HCT116 (cell line): ENCODE results near the gene GRIN2C. TPM values are rescaled to one million over a fixed set of nuclear protein-coding genes. Genes with fewer than 3 reads are reported as not detected.

Experiments
- ATAC-seq: fragments of 200-7000 bp; cut with Tn5 transposase; 2 replicates; pipeline ENCODE4 v1.9.1; 2020; ENCODE audit warnings: mild to moderate bottlenecking, moderate library complexity
- BruUV-seq: library from RNA; stranded (reverse); fragments of 400-500 nt; replicated peaks from 2 replicates; lab custom pipeline; 2021; lab: Mats Ljungman, UMichigan
- CTCF ChIA-PET: fragments of 300-600 bp; sonication (Branson Sonifier 250); formaldehyde crosslinking; loops from one replicate; lab custom pipeline; 2021; ENCODE audit warnings: antibody characterized with exemption; lab: Charles Lee
- POLR2A ChIA-PET: fragments of 300-600, 350-600 bp; sonication (Branson Sonifier 250); formaldehyde crosslinking; loops from one replicate; lab custom pipeline; 2021; ENCODE audit warnings: antibody characterized with exemption; lab: Charles Lee
- RAD21 ChIA-PET, 2 experiments: fragments of 300-600 bp; sonication (Branson Sonifier 250); formaldehyde crosslinking; loops; one replicate each; lab custom pipeline; 2023; ENCODE audit warnings: low total read pairs in 2 of 2; ENCODE audit not compliant: uncharacterized antibody in 2 of 2, unreplicated experiment in 2 of 2, low non-redundant PET in 1 of 2; lab: Charles Lee
- DNase-seq: peaks from one replicate; pipeline ENCODE4 v3.0.0-alpha.2; 2010; ENCODE audit warnings: low read depth, low spot score
- H2AFZ ChIP-seq: fragments of 200-600 bp; shearing (Covaris generic), sonication (generic); 2 replicates; pipeline ENCODE4 v1.6.1; 2017; ENCODE audit warnings: low read depth, mixed run types, mixed read lengths, antibody characterized with exemption, low read length; ENCODE audit not compliant: poor library complexity, severe bottlenecking
- H3K27ac ChIP-seq: 2 replicates; pipeline ENCODE4 v1.5.1; 2012; ENCODE audit warnings: low read depth, low read length
- H3K27me3 ChIP-seq: fragments of 200-600 bp; sonication (generic); 2 replicates; pipeline ENCODE4 v1.6.1; 2016; ENCODE audit warnings: mixed run types, low read length, mixed read lengths; ENCODE audit not compliant: insufficient read depth
- H3K36me3 ChIP-seq, 2 experiments: fragments of 200-500 bp in 1 of 2; fragments of 200-600 bp in 1 of 2; sonication (Bioruptor generic) in 1 of 2; sonication (generic) in 1 of 2; 2 replicates each; pipeline versions ENCODE4 v1.5.1 to v1.6.1; 2014 to 2016; ENCODE audit warnings: low read length in 2 of 2, inconsistent platforms in 1 of 2, mixed read lengths in 1 of 2, mixed run types in 1 of 2; ENCODE audit not compliant: insufficient read depth in 2 of 2, control insufficient read depth in 1 of 2
- H3K4me1 ChIP-seq, 2 experiments: fragments of 200-600 bp in 1 of 2; sonication (generic) in 1 of 2; 2 replicates each; pipeline versions ENCODE4 v1.5.1 to v1.6.1; 2012 to 2017; ENCODE audit warnings: low read length in 2 of 2, inconsistent platforms in 1 of 2, mild to moderate bottlenecking in 1 of 2, mixed read lengths in 1 of 2, mixed run types in 1 of 2, moderate library complexity in 1 of 2; ENCODE audit not compliant: insufficient read depth in 2 of 2, control insufficient read depth in 1 of 2
- H3K4me2 ChIP-seq: fragments of 200-600 bp; sonication (generic); 2 replicates; pipeline ENCODE4 v1.6.1; 2017; ENCODE audit warnings: mixed run types, low read length, mixed read lengths
- H3K4me3 ChIP-seq, 2 experiments: fragments of 200-600 bp in 1 of 2; sonication (generic) in 1 of 2; replicated peaks in 1 of 2; 2 replicates each; pipeline ENCODE4 v1.5.1; 2011 to 2016; ENCODE audit warnings: low read length in 2 of 2, control low read depth in 1 of 2, low read depth in 1 of 2, mild to moderate bottlenecking in 1 of 2, mixed read lengths in 1 of 2, mixed run types in 1 of 2
- H3K79me2 ChIP-seq: fragments of 200-600 bp; sonication (generic); 2 replicates; pipeline ENCODE4 v1.6.1; 2017; ENCODE audit warnings: mild to moderate bottlenecking, mixed run types, low read length, moderate library complexity, mixed read lengths; ENCODE audit not compliant: insufficient read depth
- H3K9ac ChIP-seq: fragments of 200-600 bp; sonication (generic); 2 replicates; pipeline ENCODE4 v1.6.1; 2016; ENCODE audit warnings: low read length, mixed read lengths
- H3K9me2 ChIP-seq: fragments of 200-600 bp; sonication (generic), shearing (Covaris generic); 2 replicates; pipeline ENCODE4 v1.6.1; 2017; ENCODE audit warnings: mixed run types, mild to moderate bottlenecking, moderate library complexity; ENCODE audit not compliant: insufficient read depth
- H3K9me3 ChIP-seq, 2 experiments: fragments of 200-500 bp in 1 of 2; fragments of 200-600 bp in 1 of 2; sonication (Bioruptor generic) in 1 of 2; sonication (generic) in 1 of 2; 2 replicates each; pipeline ENCODE4 v1.6.1; 2014 to 2017; ENCODE audit warnings: low read length in 2 of 2, mixed read lengths in 2 of 2, inconsistent platforms in 1 of 2, low read depth in 1 of 2, mild to moderate bottlenecking in 1 of 2, mixed run types in 1 of 2, moderate library complexity in 1 of 2; ENCODE audit not compliant: control insufficient read depth in 1 of 2, insufficient read depth in 1 of 2
- H4K20me1 ChIP-seq: fragments of 200-600 bp; sonication (generic), shearing (Covaris generic); 2 replicates; pipeline ENCODE4 v1.6.1; 2017; ENCODE audit warnings: mixed run types, mild to moderate bottlenecking, moderate library complexity; ENCODE audit not compliant: insufficient read depth
- EGR1 ChIP-seq: IDR thresholded peaks from 2 replicates; pipeline ENCODE4 v1.6.1; 2012; ENCODE audit warnings: low read depth
- EZH2phosphoT487 ChIP-seq: fragments of 200-600 bp; IDR thresholded peaks from 2 replicates; pipeline ENCODE4 v1.6.1; 2018; ENCODE audit warnings: antibody characterized with exemption, borderline replicate concordance
- POLR2A ChIP-seq: IDR thresholded peaks from 2 replicates; pipeline ENCODE4 v1.7.0; 2011; ENCODE audit warnings: borderline replicate concordance; ENCODE audit not compliant: insufficient read depth, insufficient read length; ENCODE audit errors: extremely low read depth
- SIN3A ChIP-seq: IDR thresholded peaks from 2 replicates; pipeline ENCODE4 v1.6.1; 2012; ENCODE audit warnings: low read depth
- SP1 ChIP-seq: IDR thresholded peaks from 2 replicates; pipeline ENCODE4 v1.6.1; 2012; ENCODE audit warnings: low read depth
- YY1 ChIP-seq: IDR thresholded peaks from 2 replicates; pipeline ENCODE4 v1.6.1; 2011; ENCODE audit warnings: low read length, low read depth, moderate library complexity, mild to moderate bottlenecking; ENCODE audit not compliant: insufficient replicate concordance; ENCODE audit errors: extremely low read depth
- ZFX ChIP-seq: fragments of 450-650 bp; IDR thresholded peaks from 2 replicates; pipeline ENCODE4 v1.6.1; 2017
- intact Hi-C: fragments of 100-400 bp; cut with micrococcal nuclease; formaldehyde crosslinking; loops from 2 replicates; pipeline ENCODE4 v1.10.0; 2022
- total RNA-seq: library from RNA; stranded (reverse); gene quantifications from one replicate; pipeline ENCODE4 v1.2.1, GENCODE V29; 2021; ENCODE audit not compliant: unreplicated experiment
- TF ChIP-seq, protein P1 (sequence below): IDR thresholded peaks from 2 replicates; pipeline ENCODE4 v1.6.1; 2012
- TF ChIP-seq, protein P2 (sequence below): IDR thresholded peaks from 2 replicates; pipeline ENCODE4 v1.6.1; 2012; ENCODE audit warnings: low read depth

Gene GRIN2C
- total RNA-seq, 1 experiment from 2014 or later: 2.2 TPM

DNA sequence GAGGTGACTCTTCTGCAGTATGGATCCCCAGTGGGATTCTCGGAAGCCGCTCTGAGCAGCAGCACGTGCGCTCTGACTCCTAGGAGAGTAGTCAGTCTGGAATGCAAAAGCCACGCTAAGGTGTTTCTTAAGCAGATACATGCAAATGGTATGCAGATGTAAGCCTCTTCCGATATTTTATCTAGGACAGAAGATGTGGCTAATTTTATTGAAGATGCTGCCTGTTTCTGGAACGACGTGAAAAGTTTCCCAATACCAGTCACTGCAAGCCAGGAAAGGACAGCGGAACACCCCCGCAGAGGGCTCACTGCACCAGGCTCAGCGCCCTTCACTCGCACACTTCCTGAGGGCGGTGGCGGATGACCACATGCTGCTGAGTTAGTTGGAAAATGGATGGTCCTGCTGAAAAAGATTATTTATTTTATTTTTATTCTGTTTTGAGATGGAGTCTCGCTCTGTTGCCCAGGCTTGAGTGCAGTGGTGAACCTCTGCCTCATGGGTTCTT is 23.6 kb upstream of the GRIN2C start:
- H3K4me2 ChIP-seq: no peak overlapping the region
- H3K27ac ChIP-seq: no peak overlapping the region
- H3K79me2 ChIP-seq: no peaks in the 10 kb centered on the region
- H3K4me1 ChIP-seq: peaks cover 0 to 5% of the 10 kb centered on the region in 2 experiments; a peak in 2 of 4 replicates
- H3K9ac ChIP-seq: no peak overlapping the region
- RAD21 ChIA-PET: no interaction called here
- no TSS peak for BruUV-seq
- intact Hi-C loops: no loop called here
- no peaks in the 10 kb centered on the region for H3K9me3 ChIP-seq
- ATAC-seq: no peak
- H3K36me3 ChIP-seq: no peaks in the 10 kb centered on the region
- no peaks in the 10 kb centered on the region for H3K27me3 ChIP-seq
- CTCF ChIA-PET: no interaction called here
- no peak overlapping the region for H3K4me3 ChIP-seq
- POLR2A ChIA-PET: no interaction called here
- no peak for TF ChIP-seq SIN3A
- TF ChIP-seq EGR1: no peak
- TF ChIP-seq SP1: no peak
- no peak for TF ChIP-seq YY1
- TF ChIP-seq POLR2A: no peak
- no peak for TF ChIP-seq ZFX
- no peak for TF ChIP-seq EZH2phosphoT487
- TF ChIP-seq, protein P1, sequence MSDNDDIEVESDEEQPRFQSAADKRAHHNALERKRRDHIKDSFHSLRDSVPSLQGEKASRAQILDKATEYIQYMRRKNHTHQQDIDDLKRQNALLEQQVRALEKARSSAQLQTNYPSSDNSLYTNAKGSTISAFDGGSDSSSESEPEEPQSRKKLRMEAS: no peak
- TF ChIP-seq, protein P2, sequence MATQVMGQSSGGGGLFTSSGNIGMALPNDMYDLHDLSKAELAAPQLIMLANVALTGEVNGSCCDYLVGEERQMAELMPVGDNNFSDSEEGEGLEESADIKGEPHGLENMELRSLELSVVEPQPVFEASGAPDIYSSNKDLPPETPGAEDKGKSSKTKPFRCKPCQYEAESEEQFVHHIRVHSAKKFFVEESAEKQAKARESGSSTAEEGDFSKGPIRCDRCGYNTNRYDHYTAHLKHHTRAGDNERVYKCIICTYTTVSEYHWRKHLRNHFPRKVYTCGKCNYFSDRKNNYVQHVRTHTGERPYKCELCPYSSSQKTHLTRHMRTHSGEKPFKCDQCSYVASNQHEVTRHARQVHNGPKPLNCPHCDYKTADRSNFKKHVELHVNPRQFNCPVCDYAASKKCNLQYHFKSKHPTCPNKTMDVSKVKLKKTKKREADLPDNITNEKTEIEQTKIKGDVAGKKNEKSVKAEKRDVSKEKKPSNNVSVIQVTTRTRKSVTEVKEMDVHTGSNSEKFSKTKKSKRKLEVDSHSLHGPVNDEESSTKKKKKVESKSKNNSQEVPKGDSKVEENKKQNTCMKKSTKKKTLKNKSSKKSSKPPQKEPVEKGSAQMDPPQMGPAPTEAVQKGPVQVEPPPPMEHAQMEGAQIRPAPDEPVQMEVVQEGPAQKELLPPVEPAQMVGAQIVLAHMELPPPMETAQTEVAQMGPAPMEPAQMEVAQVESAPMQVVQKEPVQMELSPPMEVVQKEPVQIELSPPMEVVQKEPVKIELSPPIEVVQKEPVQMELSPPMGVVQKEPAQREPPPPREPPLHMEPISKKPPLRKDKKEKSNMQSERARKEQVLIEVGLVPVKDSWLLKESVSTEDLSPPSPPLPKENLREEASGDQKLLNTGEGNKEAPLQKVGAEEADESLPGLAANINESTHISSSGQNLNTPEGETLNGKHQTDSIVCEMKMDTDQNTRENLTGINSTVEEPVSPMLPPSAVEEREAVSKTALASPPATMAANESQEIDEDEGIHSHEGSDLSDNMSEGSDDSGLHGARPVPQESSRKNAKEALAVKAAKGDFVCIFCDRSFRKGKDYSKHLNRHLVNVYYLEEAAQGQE: no peak
- no peak for DNase-seq
- no peaks in the 10 kb centered on the region for H4K20me1 ChIP-seq
- no peaks in the 10 kb centered on the region for H3K9me2 ChIP-seq
- H2AFZ ChIP-seq: no peak overlapping the region
